Measurements from ENCODE around the gene SNX25. TPM values are rescaled to one million over a fixed set of nuclear protein-coding genes. Genes with fewer than 3 reads are reported as not detected.

The SNX25 gene
- total RNA-seq, 1 experiment from 2014 or later: 16.7 TPM

GRCh38 chr4:185370268-185370949 is 161.0 kb downstream of the SNX25 start:
- CTCF ChIA-PET: no interaction called here
- BruUV-seq (replicated peaks): no TSS peak

DNA sequence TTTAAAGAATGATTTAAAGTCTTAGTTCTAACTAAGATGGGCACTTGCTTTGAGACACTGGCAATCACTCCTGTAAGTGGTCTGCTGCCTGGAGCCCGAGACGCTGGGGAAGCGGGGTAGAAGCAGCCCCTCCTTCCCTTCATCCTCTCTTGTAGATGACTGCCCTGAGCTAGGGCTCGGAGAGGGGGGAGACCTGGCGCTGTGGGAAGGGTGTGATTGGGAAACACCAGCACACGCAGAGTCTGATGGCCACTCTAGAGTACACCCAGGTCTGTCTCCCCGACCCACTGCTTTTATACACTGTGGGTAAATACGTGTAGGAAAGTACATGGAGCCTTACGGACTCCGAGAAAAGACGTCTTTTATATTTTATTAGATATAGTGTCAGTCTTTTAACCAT is 162.3 kb downstream of the SNX25 start:
- TF ChIP-seq TCF7L2 (IDR thresholded peaks at IDR 0.05; ENCODE audit: low read depth, low read length) (no peak), REST (IDR thresholded peaks at IDR 0.05; ENCODE audit: insufficient read depth in 1 of 2, low read depth in 2 of 2, low read length in 1 of 2) (no peak), SIN3A (IDR thresholded peaks at IDR 0.05; ENCODE audit: borderline replicate concordance, insufficient read depth, low read depth, low read length) (no peak), POLR2AphosphoS5 (IDR thresholded peaks at IDR 0.05; ENCODE audit: low read depth, low read length) (no peak)
- TF ChIP-seq, protein P1, sequence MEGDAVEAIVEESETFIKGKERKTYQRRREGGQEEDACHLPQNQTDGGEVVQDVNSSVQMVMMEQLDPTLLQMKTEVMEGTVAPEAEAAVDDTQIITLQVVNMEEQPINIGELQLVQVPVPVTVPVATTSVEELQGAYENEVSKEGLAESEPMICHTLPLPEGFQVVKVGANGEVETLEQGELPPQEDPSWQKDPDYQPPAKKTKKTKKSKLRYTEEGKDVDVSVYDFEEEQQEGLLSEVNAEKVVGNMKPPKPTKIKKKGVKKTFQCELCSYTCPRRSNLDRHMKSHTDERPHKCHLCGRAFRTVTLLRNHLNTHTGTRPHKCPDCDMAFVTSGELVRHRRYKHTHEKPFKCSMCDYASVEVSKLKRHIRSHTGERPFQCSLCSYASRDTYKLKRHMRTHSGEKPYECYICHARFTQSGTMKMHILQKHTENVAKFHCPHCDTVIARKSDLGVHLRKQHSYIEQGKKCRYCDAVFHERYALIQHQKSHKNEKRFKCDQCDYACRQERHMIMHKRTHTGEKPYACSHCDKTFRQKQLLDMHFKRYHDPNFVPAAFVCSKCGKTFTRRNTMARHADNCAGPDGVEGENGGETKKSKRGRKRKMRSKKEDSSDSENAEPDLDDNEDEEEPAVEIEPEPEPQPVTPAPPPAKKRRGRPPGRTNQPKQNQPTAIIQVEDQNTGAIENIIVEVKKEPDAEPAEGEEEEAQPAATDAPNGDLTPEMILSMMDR (IDR thresholded peaks at IDR 0.05): no peak
- DNase-seq (ENCODE audit: low read depth, low spot score) (no peak), ATAC-seq (no peak)
- H3K36me3 ChIP-seq (ENCODE audit: control insufficient read depth, insufficient read depth, low read length): no peaks in the 10 kb centered on the region
- H3K4me1 ChIP-seq (ENCODE audit: control insufficient read depth, insufficient read depth, low read length): no peaks in the 10 kb centered on the region
- H3K4me3 ChIP-seq (ENCODE audit: low read depth in 2 of 2, low read length in 2 of 2): no peak overlapping the region
- ChIA-PET POLR2A (no interaction called here), CTCF (no interaction called here)
- intact Hi-C loops (cut with micrococcal nuclease; ENCODE audit: unreplicated experiment): no loop called here
- in situ Hi-C loops (cut with HindIII; ENCODE audit: low pct_unique_long_range_greater_than_20kb, low sequenced_read_pairs): no loop called here
- no peaks in the 10 kb centered on the region for H3K27me3 ChIP-seq (ENCODE audit: control insufficient read depth, insufficient read depth, low read length)
- BruUV-seq (replicated peaks): no TSS peak
- H3K9me3 ChIP-seq (ENCODE audit: control insufficient read depth, insufficient read depth, low read depth, low read length): no peaks in the 10 kb centered on the region
- H3K27ac ChIP-seq (ENCODE audit: low read length): no peak overlapping the region

More at GRCh38 chr4:185370268-185370949, 161.0 kb downstream of the SNX25 start:
- POLR2A ChIA-PET: no interaction called here
- no peak for DNase-seq (ENCODE audit: low read depth, low spot score)
- H3K4me3 ChIP-seq (ENCODE audit: low read depth in 2 of 2, low read length in 2 of 2): no peak overlapping the region
- ATAC-seq: no peak
- in situ Hi-C loops (cut with HindIII; ENCODE audit: low pct_unique_long_range_greater_than_20kb, low sequenced_read_pairs): no loop called here
- no peaks in the 10 kb centered on the region for H3K27me3 ChIP-seq (ENCODE audit: control insufficient read depth, insufficient read depth, low read length)
- H3K9me3 ChIP-seq (ENCODE audit: control insufficient read depth, insufficient read depth, low read depth, low read length): no peaks in the 10 kb centered on the region
- no peaks in the 10 kb centered on the region for H3K4me1 ChIP-seq (ENCODE audit: control insufficient read depth, insufficient read depth, low read length)
- no peaks in the 10 kb centered on the region for H3K36me3 ChIP-seq (ENCODE audit: control insufficient read depth, insufficient read depth, low read length)
- no peak overlapping the region for H3K27ac ChIP-seq (ENCODE audit: low read length)
- intact Hi-C loops (cut with micrococcal nuclease; ENCODE audit: unreplicated experiment): no loop called here
- no peak for TF ChIP-seq SIN3A (IDR thresholded peaks at IDR 0.05; ENCODE audit: borderline replicate concordance, insufficient read depth, low read depth, low read length)
- TF ChIP-seq REST (IDR thresholded peaks at IDR 0.05; ENCODE audit: insufficient read depth in 1 of 2, low read depth in 2 of 2, low read length in 1 of 2): no peak
- no peak for TF ChIP-seq TCF7L2 (IDR thresholded peaks at IDR 0.05; ENCODE audit: low read depth, low read length)
- TF ChIP-seq POLR2AphosphoS5 (IDR thresholded peaks at IDR 0.05; ENCODE audit: low read depth, low read length): no peak
- TF ChIP-seq, protein P1 (IDR thresholded peaks at IDR 0.05): no peak
